ENCODE data around the gene MORN1.

Gene MORN1

DNA sequence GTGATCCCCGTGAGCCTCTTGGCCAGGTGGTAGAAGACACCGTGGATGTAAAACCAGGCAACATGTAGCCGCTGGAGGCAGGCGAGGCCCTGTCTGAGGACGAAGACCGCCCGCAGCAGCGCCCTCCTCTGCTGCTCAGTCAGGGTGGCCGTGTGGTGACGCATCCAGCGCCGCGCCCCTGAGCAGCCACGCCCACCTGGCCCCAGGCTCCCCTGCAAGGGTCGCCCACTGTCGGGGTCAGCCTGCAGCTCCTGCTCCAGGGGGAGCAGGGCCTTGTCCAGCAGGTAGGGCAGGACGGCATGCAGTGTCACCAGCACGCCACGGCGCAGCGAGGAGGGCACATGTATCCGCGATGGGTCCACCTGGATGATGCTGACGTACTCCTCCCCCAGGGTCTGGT, 17.1 kb upstream of the MORN1 start:
- Histone ChIP-seq H3K4me3 (replicated peaks; ENCODE audit: insufficient read depth, low read length) (no peak overlapping the region), H3K27me3 (ENCODE audit: insufficient read depth, poor library complexity, severe bottlenecking) (no peaks in the 10 kb centered on the region), H3K27ac (replicated peaks) (no peak overlapping the region)
- DNase-seq (ENCODE audit: low read depth in 1 of 2, low spot score in 1 of 2) = no peak
- TF ChIP-seq, protein P1, sequence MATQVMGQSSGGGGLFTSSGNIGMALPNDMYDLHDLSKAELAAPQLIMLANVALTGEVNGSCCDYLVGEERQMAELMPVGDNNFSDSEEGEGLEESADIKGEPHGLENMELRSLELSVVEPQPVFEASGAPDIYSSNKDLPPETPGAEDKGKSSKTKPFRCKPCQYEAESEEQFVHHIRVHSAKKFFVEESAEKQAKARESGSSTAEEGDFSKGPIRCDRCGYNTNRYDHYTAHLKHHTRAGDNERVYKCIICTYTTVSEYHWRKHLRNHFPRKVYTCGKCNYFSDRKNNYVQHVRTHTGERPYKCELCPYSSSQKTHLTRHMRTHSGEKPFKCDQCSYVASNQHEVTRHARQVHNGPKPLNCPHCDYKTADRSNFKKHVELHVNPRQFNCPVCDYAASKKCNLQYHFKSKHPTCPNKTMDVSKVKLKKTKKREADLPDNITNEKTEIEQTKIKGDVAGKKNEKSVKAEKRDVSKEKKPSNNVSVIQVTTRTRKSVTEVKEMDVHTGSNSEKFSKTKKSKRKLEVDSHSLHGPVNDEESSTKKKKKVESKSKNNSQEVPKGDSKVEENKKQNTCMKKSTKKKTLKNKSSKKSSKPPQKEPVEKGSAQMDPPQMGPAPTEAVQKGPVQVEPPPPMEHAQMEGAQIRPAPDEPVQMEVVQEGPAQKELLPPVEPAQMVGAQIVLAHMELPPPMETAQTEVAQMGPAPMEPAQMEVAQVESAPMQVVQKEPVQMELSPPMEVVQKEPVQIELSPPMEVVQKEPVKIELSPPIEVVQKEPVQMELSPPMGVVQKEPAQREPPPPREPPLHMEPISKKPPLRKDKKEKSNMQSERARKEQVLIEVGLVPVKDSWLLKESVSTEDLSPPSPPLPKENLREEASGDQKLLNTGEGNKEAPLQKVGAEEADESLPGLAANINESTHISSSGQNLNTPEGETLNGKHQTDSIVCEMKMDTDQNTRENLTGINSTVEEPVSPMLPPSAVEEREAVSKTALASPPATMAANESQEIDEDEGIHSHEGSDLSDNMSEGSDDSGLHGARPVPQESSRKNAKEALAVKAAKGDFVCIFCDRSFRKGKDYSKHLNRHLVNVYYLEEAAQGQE (IDR thresholded peaks at IDR 0.05; ENCODE audit: insufficient replicate concordance, low read depth) = no peak
- no peak for TF ChIP-seq SPI1 (IDR thresholded peaks at IDR 0.05; ENCODE audit: borderline replicate concordance, low read depth)
- TF ChIP-seq, protein P2, sequence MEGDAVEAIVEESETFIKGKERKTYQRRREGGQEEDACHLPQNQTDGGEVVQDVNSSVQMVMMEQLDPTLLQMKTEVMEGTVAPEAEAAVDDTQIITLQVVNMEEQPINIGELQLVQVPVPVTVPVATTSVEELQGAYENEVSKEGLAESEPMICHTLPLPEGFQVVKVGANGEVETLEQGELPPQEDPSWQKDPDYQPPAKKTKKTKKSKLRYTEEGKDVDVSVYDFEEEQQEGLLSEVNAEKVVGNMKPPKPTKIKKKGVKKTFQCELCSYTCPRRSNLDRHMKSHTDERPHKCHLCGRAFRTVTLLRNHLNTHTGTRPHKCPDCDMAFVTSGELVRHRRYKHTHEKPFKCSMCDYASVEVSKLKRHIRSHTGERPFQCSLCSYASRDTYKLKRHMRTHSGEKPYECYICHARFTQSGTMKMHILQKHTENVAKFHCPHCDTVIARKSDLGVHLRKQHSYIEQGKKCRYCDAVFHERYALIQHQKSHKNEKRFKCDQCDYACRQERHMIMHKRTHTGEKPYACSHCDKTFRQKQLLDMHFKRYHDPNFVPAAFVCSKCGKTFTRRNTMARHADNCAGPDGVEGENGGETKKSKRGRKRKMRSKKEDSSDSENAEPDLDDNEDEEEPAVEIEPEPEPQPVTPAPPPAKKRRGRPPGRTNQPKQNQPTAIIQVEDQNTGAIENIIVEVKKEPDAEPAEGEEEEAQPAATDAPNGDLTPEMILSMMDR (IDR thresholded peaks at IDR 0.05; ENCODE audit: insufficient read depth, low read length) = no peak

DNA sequence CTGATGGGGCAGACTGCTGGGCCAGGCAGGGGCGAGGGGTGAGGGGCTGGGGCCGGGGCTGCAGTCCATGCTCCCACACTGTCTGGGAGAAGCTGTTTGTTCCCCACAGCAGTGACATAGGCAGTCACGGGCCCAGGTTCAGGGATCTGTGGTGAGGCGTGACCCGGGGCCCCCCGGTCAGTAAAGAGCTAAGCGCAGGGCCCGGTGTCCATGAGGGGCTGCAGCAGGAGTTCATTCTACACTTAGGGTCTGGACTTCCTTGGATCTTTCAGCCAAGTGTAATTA, 16.6 kb upstream of the MORN1 start:
- Histone ChIP-seq H3K27ac (replicated peaks) (no peak overlapping the region), H3K4me3 (replicated peaks; ENCODE audit: insufficient read depth, low read length) (no peak overlapping the region), H3K27me3 (ENCODE audit: insufficient read depth, poor library complexity, severe bottlenecking) (no peaks in the 10 kb centered on the region)
- DNase-seq (ENCODE audit: low read depth in 1 of 2, low spot score in 1 of 2) = no peak
- TF ChIP-seq SPI1 (IDR thresholded peaks at IDR 0.05; ENCODE audit: borderline replicate concordance, low read depth) = no peak
- no peak for TF ChIP-seq POLR2AphosphoS5 (IDR thresholded peaks at IDR 0.05; ENCODE audit: low read depth)
- no peak for TF ChIP-seq GABPA (IDR thresholded peaks at IDR 0.05; ENCODE audit: low read depth)
- TF ChIP-seq, protein P1 (IDR thresholded peaks at IDR 0.05; ENCODE audit: insufficient replicate concordance, low read depth) = no peak
- TF ChIP-seq, protein P2 (IDR thresholded peaks at IDR 0.05; ENCODE audit: insufficient read depth, low read length) = no peak

DNA sequence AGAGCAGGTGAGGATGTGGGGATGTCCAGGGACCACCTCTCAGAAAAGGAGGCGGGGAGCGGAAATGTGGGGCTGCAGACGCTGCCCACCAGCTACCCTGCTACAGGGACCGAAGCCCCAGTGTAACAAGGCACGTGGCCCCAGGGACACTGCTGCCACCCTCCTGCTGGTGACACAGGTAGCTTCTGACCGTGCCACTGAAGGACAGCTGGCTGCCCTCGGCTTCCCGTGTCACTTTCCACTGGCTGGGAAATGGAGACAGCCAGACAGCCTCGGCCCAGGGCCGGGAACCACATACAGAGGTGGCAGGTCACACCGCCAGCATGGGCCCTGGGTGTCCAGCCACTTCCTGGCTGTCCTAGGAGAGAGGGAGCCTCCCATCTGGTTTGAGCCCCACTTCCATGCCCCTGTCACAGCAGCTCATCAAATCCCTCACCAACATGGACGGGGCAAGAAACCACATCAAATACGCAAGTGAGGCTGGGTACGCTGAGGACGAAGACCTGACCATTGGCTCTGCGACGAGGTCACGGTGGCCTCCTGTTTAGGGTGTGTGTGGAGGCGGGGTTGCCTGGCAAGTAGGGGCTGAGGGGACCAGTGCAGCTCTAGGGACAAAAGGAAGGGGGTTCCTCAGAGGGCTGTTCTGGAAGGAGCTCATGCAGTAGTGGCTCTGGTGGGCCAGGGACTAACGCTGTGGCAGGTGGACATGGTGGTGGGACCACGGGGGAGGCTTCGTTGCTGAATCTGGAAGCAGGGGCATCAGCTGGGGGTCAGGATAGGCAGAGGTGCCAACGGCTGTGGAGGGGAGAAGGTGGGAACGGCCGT, 16.0 kb upstream of the MORN1 start:
- TF ChIP-seq, protein P2 (IDR thresholded peaks at IDR 0.05; ENCODE audit: insufficient read depth, low read length) = no peak
- TF ChIP-seq, protein P1 (IDR thresholded peaks at IDR 0.05; ENCODE audit: insufficient replicate concordance, low read depth) = no peak
- TF ChIP-seq SPI1 (IDR thresholded peaks at IDR 0.05; ENCODE audit: borderline replicate concordance, low read depth) (no peak), POLR2AphosphoS5 (IDR thresholded peaks at IDR 0.05; ENCODE audit: low read depth) (no peak), GABPA (IDR thresholded peaks at IDR 0.05; ENCODE audit: low read depth) (no peak)
- DNase-seq (ENCODE audit: low read depth in 1 of 2, low spot score in 1 of 2) = no peak
- H3K27me3 ChIP-seq (ENCODE audit: insufficient read depth, poor library complexity, severe bottlenecking) = no peaks in the 10 kb centered on the region
- H3K4me3 ChIP-seq (replicated peaks; ENCODE audit: insufficient read depth, low read length) = no peak overlapping the region
- H3K27ac ChIP-seq (replicated peaks) = no peak overlapping the region

Measured in HL-60 (cell line).